ENCODE data around the gene CCDC134.

DNA sequence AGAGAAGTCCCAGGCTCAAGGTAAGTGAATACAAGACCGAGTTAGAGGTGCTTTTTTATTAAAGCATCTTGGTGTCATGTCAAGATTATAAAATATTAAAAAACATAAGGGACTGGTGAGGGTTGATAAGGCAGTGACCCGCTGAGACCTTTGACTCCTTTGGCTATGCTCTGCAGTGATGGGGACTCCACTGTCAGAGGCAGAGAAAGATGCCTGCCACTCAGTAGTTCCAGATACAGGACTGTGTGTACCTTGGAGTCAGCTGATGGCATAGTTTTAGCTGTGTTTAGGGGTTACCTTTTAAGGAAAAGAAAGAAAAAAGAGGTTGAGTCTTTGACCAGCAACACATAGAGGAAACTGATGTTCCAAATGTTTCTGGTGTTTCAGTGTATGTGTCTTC, 73.6 kb downstream of the CCDC134 start:
- TF ChIP-seq POLR2A (IDR thresholded peaks at IDR 0.05), result no peak
- no peak for TF ChIP-seq EP300 (IDR thresholded peaks at IDR 0.05)

Data from ovary (tissue), 1 donor.